PC-3 (cell line): ENCODE data around the gene ATP1B2.

Experiments used
- CTCF ChIP-seq: fragments of 300-600 bp; sonication (generic); conservative IDR thresholded peaks from 2 replicates; pipeline ENCODE4 v1.5.1; 2017; ENCODE audit warnings: antibody characterized with exemption, low read depth, mild to moderate bottlenecking, low read length
- EZH2 ChIP-seq: fragments of 300-600 bp; sonication (generic); IDR thresholded peaks from one replicate; pipeline ENCODE4 v1.6.1; 2017; ENCODE audit warnings: antibody characterized with exemption, mild to moderate bottlenecking, low read length; ENCODE audit not compliant: unreplicated experiment
- EZH2phosphoT487 ChIP-seq: fragments of 300-600 bp; sonication (generic); IDR thresholded peaks from 2 replicates; pipeline ENCODE4 v1.6.1; 2018; ENCODE audit warnings: mild to moderate bottlenecking, antibody characterized with exemption, low read length, borderline replicate concordance

GRCh38 chr17:7700510-7700909 lies 49.8 kb downstream of the ATP1B2 start:
- TF ChIP-seq CTCF (no peak), EZH2 (no peak), EZH2phosphoT487 (no peak)
